GM21619 (cell line): ENCODE measurements around the gene IFT57.
"Not testable (repeated sequence)": the region's sequence is repeated elsewhere in the genome, so short reads cannot be mapped to it uniquely, and the experiment has no call there.

Source experiments
- ATAC-seq: cut with Tn5 transposase; IDR thresholded peaks from one replicate; pipeline ENCODE4 v1.9.1; 2021; ENCODE audit not compliant: unreplicated experiment

IFT57 gene

GRCh38 chr3:108221911-108222852, at the start of gene IFT57:
TSS of gene IFT57 (minus strand) at chr3:108222424. CDS start at chr3:108222322, 102 bp downstream.
- ATAC-seq: peak; percentile 91

GRCh38 chr3:108271626-108272025, 49.4 kb upstream of the IFT57 start:
- no peak for ATAC-seq

DNA sequence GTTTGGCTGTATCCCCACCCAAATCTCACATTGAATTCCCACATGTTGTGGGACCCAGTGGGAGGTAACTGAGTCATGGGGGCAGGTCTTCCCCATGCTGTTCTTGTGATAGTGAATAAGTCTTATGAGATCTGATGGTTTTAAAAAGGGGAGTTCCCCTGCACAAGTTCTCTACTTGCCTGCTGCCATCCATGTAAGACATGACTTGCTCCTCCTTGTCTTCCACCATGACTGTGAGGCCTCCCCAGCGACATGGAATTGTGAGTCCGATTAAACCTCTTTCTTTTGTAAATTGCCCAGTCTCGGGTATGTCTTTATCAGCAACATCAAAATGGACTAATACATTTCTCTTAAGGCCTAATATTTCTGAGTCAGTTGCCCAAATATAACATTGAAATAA, 46.0 kb upstream of the IFT57 start:
- ATAC-seq: not testable (repeated sequence)

- ATAC-seq: peak; percentile 70
Measured at GRCh38 chr3:108264534-108265298, 42.5 kb upstream of the IFT57 start.

- no peak for ATAC-seq
Measured at GRCh38 chr3:108255131-108255530, 32.9 kb upstream of the IFT57 start.

DNA sequence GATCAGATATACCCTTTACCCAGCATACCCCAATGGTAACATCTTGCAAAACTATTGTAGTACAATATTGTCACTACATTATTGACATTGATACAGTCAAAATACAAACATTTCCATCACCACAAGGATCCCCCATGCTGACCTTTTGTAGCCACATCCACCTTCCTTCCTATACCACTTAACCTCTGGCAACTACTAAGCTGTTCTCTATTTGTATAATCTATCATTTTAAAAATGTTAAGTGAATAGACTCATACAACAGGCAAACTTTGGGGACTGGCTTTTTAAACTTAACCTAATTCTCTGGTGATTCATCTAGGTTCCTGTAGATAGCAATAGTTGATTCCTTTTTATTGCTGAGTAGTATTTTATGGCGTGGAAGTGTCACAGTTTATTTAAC, 29.6 kb upstream of the IFT57 start:
- no peak for ATAC-seq

- no peak for ATAC-seq
Measured at GRCh38 chr3:108251265-108251664, 29.0 kb upstream of the IFT57 start.

GRCh38 chr3:108250626-108251025, 28.4 kb upstream of the IFT57 start:
- ATAC-seq: no peak

- no peak for ATAC-seq
Measured at GRCh38 chr3:108243243-108243642, 21.0 kb upstream of the IFT57 start.

DNA sequence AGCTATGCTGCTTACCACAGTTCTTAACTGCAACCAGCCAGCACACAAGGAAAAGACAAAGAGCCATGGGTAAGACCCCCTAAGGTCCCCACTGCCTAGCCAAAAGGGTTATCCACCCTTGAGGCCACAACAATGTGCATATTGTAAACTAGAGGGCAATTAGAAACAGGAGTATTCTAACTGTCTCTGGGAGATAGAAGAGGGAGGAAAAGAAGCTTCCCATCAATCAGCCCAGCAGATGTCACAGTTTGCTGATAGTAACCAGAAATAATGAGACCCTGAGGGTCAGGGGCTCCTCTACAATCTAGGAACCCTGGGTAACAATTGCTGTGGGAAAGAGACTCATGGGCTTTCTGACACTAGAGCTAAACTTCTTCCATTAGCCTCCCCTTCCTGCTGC, 20.6 kb upstream of the IFT57 start:
- no peak for ATAC-seq

- no peak for ATAC-seq
Measured at GRCh38 chr3:108241721-108242120, 19.5 kb upstream of the IFT57 start.

- ATAC-seq: no peak
Measured at GRCh38 chr3:108241146-108241545, 18.9 kb upstream of the IFT57 start.

- ATAC-seq: no peak
Measured at GRCh38 chr3:108239082-108239481, 16.9 kb upstream of the IFT57 start.

- no peak for ATAC-seq
Measured at GRCh38 chr3:108235290-108235689, 13.1 kb upstream of the IFT57 start.

- no peak for ATAC-seq
Measured at GRCh38 chr3:108234387-108234957, 12.2 kb upstream of the IFT57 start.

GRCh38 chr3:108228286-108228685, 6.1 kb upstream of the IFT57 start:
- ATAC-seq: no peak

DNA sequence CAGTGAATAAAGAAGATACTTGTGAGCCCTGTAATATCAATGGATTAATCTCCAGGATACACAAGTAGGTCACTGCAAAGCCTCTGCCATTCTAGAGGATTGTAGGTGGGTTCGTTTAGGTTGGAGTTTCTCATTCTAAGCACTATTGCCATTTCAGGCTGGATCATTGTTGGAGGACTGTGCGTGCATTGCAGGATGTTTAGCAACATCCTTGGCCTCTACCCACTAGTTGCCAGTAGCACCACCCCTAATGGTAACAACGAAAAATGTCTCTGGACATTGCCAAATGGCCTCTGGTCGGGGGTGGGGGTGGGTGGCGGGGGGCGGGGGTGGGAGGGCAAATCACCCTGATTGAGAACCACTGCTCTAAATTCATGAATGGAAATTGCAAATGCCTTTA, 4.9 kb upstream of the IFT57 start:
- no peak for ATAC-seq

GRCh38 chr3:108225221-108225620, 3.0 kb upstream of the IFT57 start:
- ATAC-seq: no peak

- no peak for ATAC-seq
Measured at GRCh38 chr3:108223928-108224327, 1.7 kb upstream of the IFT57 start.

DNA sequence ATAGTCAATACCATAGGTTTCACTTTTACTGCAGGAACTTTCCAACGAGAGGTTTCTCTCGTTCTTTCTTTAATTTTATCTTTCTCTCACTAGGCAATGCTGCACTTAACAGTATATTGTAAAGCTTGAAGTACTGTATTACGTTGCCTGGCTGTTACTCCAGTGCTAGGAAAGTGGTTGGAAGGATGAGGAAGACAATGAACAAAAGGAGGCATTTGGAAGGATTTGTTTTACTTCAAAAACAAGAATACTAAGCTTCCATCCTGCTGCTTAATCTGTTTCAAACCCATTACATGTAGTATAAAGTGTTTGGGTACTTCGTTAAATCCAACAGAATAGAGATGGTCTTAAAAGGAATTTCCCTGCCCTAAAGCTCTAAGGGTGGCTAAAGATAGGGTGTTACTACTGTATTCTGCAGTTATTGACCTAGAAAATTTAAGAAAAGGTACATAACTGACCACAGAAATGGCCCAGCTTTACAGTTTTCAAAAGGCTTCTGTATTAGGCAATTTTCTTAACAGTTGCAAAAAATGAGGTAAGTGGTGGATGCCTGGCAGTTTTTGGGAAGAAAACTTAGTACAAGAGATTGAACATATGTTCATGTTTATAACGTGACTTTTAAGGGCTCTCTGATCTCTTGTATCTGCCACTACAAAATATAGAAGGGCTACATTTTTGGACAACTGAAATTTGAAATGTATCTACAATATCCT, 785 bp upstream of the IFT57 start:
- ATAC-seq: no peak

GRCh38 chr3:108221393-108221792, 831 bp downstream of the IFT57 start:
- ATAC-seq: no peak
